Measurements from ENCODE around the gene ABCA7. TPM values are rescaled to one million over a fixed set of nuclear protein-coding genes. Genes with fewer than 3 reads are reported as not detected.
"Not testable (repeated sequence)": the region's sequence is repeated elsewhere in the genome, so short reads cannot be mapped to it uniquely, and the experiment has no call there.

ABCA7 gene
- total RNA-seq, 1 donor, result 33.3 TPM

GRCh38 chr19:1025080-1025479, 14.8 kb upstream of the ABCA7 start:
- not testable (repeated sequence) for H3K9me3 ChIP-seq (ENCODE audit: low read depth, low read length); H2AFZ ChIP-seq (ENCODE audit: low read length); H3K4me2 ChIP-seq (ENCODE audit: insufficient read depth, low read length); H3K4me3 ChIP-seq (ENCODE audit: insufficient read depth, low read length); H3K27me3 ChIP-seq (ENCODE audit: insufficient read depth, low read length); H3K27ac ChIP-seq (ENCODE audit: low read depth, low read length); H3K36me3 ChIP-seq (ENCODE audit: insufficient read depth, low read length); DNase-seq (ENCODE audit: insufficient read length, low spot score, missing footprints)
- peaks cover 28% of the 10 kb centered on the region for H4K20me1 ChIP-seq (ENCODE audit: insufficient read depth, low read length)
- peaks cover 11% of the 10 kb centered on the region for H3K4me1 ChIP-seq (ENCODE audit: insufficient read depth, low read length)
- H3K79me2 ChIP-seq (ENCODE audit: insufficient read depth, low read length), result peaks cover 50% of the 10 kb centered on the region

GRCh38 chr19:1025960-1026782, 13.7 kb upstream of the ABCA7 start, which contains the start of gene CNN2:
CNN2 (plus strand) TSS chr19:1026608; CDS start chr19:1026662, 54 bp downstream.
- DNase-seq (ENCODE audit: insufficient read length, low spot score, missing footprints), result peak; percentile 99
- H3K79me2 ChIP-seq (ENCODE audit: insufficient read depth, low read length), result peaks cover 50% of the 10 kb centered on the region

GRCh38 chr19:1026783-1027649, 12.9 kb upstream of the ABCA7 start:
- peaks cover 14% of the 10 kb centered on the region for H3K36me3 ChIP-seq (ENCODE audit: insufficient read depth, low read length)
- peaks cover 36% of the 10 kb centered on the region for H4K20me1 ChIP-seq (ENCODE audit: insufficient read depth, low read length)
- peak overlapping the region; percentile 98 for H3K4me3 ChIP-seq (ENCODE audit: insufficient read depth, low read length)
- peak overlapping the region; percentile 91 for H3K4me2 ChIP-seq (ENCODE audit: insufficient read depth, low read length)
- no peak for DNase-seq (ENCODE audit: insufficient read length, low spot score, missing footprints)
- no peak overlapping the region for H2AFZ ChIP-seq (ENCODE audit: low read length)
- no peak for TF ChIP-seq CTCF (IDR thresholded peaks at IDR 0.05; ENCODE audit: extremely low read depth, low read depth, low read length)
- no peaks in the 10 kb centered on the region for H3K27me3 ChIP-seq (ENCODE audit: insufficient read depth, low read length)
- H3K9me3 ChIP-seq (ENCODE audit: low read depth, low read length), result no peaks in the 10 kb centered on the region
- peak overlapping the region; percentile 79 for H3K27ac ChIP-seq (ENCODE audit: low read depth, low read length)
- H3K79me2 ChIP-seq (ENCODE audit: insufficient read depth, low read length), result peaks cover 54% of the 10 kb centered on the region
- peaks cover 11% of the 10 kb centered on the region for H3K4me1 ChIP-seq (ENCODE audit: insufficient read depth, low read length)

More at GRCh38 chr19:1025960-1026782, 13.7 kb upstream of the ABCA7 start, which contains the start of gene CNN2:
- no peaks in the 10 kb centered on the region for H3K27me3 ChIP-seq (ENCODE audit: insufficient read depth, low read length)
- H3K4me2 ChIP-seq (ENCODE audit: insufficient read depth, low read length), result peak within 1 kb of the TSS; percentile 91
- peaks cover 12% of the 10 kb centered on the region for H3K36me3 ChIP-seq (ENCODE audit: insufficient read depth, low read length)
- H3K9me3 ChIP-seq (ENCODE audit: low read depth, low read length), result no peaks in the 10 kb centered on the region
- H3K4me3 ChIP-seq (ENCODE audit: insufficient read depth, low read length), result peak within 1 kb of the TSS; percentile 98
- H2AFZ ChIP-seq (ENCODE audit: low read length), result peak within 1 kb of the TSS; percentile 74
- TF ChIP-seq CTCF (IDR thresholded peaks at IDR 0.05; ENCODE audit: extremely low read depth, low read depth, low read length), result no peak
- H3K27ac ChIP-seq (ENCODE audit: low read depth, low read length), result peak within 1 kb of the TSS; percentile 79
- H4K20me1 ChIP-seq (ENCODE audit: insufficient read depth, low read length), result peaks cover 32% of the 10 kb centered on the region
- peaks cover 11% of the 10 kb centered on the region for H3K4me1 ChIP-seq (ENCODE audit: insufficient read depth, low read length)

- Histone ChIP-seq H3K79me2 (ENCODE audit: insufficient read depth, low read length) (peaks cover 60% of the 10 kb centered on the region), H3K4me3 (ENCODE audit: insufficient read depth, low read length) (peak overlapping the region; percentile 98), H4K20me1 (ENCODE audit: insufficient read depth, low read length) (peaks cover 42% of the 10 kb centered on the region), H3K27me3 (ENCODE audit: insufficient read depth, low read length) (no peaks in the 10 kb centered on the region), H3K4me2 (ENCODE audit: insufficient read depth, low read length) (peak overlapping the region; percentile 91), H3K36me3 (ENCODE audit: insufficient read depth, low read length) (peaks cover 21% of the 10 kb centered on the region), H3K9me3 (ENCODE audit: low read depth, low read length) (no peaks in the 10 kb centered on the region), H2AFZ (ENCODE audit: low read length) (no peak overlapping the region), H3K4me1 (ENCODE audit: insufficient read depth, low read length) (peaks cover 11% of the 10 kb centered on the region), H3K27ac (ENCODE audit: low read depth, low read length) (peak overlapping the region; percentile 79)
- DNase-seq (ENCODE audit: insufficient read length, low spot score, missing footprints), result peak; percentile 93
- TF ChIP-seq CTCF (IDR thresholded peaks at IDR 0.05; ENCODE audit: extremely low read depth, low read depth, low read length), result no peak
These were observed 12.3 kb upstream of the ABCA7 start for GRCh38 chr19:1027650-1028061.
